NCI-H82 (cell line): ENCODE data around the gene PGBD5.

Experiments used
- DNase-seq: peaks from one replicate; lab custom pipeline; 2025; lab: John Stamatoyannopoulos, UW

The PGBD5 gene

GRCh38 chr1:230376296-230376695, 49.8 kb downstream of the PGBD5 start:
- no peak for DNase-seq

DNA sequence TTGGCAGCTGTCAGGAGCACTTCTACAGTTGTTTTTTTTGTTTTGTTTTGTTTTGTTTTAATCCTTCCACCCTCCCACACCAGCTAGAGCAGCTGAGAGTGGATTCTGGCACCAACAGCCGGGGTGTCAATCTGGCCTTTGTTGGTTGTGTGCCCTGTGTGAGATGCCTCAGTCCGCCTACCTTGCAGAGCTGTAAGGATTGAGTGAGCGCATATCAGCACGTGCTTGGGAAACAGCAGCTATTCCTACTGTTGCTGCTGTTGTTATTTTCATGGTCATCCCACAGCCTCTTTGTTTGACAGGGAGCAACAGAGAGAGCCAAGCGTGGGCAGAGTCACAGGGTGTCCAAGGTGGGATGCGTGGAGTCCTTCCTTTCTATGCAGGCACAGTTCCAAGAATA, 50.4 kb downstream of the PGBD5 start:
- DNase-seq = peak; percentile 19

- DNase-seq = no peak
Measured at GRCh38 chr1:230375147-230375546, 51.0 kb downstream of the PGBD5 start.

GRCh38 chr1:230371923-230372703, 54.0 kb downstream of the PGBD5 start:
- no peak for DNase-seq

DNA sequence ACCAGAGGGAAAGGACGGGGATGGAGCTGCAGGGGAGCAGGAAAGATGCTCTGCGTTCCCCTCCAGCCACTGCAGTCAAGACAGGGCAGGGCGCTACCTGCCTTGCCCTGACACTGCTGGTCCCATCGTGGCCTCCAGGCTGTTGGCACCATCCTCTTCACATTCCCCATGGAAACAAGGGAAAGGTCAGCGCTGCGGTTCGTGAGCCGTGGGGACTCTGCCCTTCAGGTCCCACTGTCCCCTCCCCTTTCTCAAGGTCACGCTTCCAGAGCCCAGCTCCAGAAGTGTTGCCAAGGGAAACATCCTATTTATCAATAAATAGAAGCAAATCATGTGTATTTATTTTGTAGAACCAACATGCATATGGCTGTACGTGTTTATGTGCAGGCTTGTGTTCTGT, 56.0 kb downstream of the PGBD5 start:
- DNase-seq = no peak

GRCh38 chr1:230368871-230369270, 57.3 kb downstream of the PGBD5 start:
- DNase-seq = no peak

DNA sequence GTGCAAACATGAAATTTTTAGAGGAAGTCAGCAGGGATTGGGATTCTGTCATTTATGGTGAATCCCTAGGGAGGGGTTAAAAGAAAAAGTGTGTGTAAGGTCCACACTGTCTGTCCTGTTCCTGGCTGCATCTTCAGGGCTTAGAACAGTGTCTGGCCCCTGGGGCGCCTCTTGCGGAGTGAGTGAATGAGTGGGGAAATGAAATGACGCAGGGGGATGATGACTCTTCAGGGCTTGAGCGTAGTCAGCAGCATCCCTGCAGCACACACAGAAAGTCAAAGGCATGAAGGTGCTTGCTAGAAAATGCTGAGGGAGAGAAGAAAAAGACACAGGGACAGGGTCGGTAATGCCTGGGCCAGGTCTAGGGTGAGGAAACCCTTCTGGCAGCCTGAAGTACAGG, 57.8 kb downstream of the PGBD5 start:
- no peak for DNase-seq

DNA sequence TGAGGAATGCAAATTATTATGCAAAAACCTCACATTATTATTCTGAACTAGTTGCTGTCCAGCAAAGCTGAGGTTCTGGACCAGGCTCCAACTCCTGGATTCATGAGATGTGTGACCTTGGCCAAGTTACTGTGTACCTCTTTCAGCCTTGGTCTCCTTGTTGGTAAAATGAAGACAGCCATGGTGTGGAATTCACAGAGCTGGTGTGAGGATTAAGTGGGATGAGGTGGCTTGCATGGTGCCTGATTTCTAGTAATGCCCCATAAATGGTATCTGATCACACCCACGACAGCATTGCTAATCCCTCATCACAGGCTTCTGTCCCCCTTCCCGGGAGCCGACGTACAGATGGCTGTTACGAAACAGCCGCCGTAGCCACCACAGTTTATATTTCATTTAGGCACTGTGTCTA, 59.6 kb downstream of the PGBD5 start:
- peak; percentile 90 for DNase-seq

DNA sequence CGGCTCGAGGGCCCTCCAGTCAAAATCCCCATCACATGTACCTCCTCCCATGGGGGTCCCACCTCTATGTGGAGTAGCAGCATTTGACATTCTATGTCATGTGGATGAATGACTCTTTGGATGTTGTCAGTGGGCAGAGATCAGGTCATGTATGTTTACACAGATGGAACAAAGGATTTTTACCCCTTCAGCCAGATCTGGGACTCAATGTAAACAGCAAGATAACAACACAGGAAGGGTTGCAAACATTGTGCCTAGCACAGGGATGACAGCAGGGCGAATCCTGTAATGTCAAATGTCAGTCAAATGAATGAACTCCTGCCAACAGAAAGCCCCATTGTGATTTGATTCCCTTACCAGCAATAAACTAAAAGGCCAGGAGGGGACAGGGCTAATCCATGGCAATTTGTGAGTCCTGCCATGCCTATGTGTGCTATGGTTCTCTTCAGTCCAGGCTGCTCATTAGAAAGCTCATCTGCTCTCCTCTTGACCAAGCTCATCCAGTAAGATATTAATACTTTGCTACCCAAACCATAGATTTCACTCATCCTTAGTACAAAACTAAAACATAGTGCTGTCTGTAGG, 60.3 kb downstream of the PGBD5 start:
- peak; percentile 73 for DNase-seq

DNA sequence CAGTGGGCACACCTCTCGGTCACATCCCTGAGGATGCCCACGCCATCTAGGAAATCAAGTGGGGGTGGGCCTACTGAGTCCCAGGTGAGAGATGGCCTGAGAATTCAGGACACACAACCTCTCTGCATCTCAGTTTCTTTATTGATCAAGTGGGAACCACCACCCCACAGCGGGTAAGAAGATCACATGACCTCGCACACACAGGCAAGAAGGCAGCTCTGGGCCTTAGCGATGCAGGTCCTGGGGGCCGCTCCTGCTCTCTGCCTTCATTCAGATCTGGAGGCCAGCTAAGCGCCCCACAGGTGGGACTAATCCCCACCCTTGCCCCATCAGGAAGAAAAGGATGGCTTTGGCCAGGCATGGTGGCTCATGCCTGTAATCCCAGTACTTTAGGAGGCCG, 63.2 kb downstream of the PGBD5 start:
- no peak for DNase-seq

- DNase-seq = no peak
Measured at GRCh38 chr1:230361941-230362340, 64.2 kb downstream of the PGBD5 start.

DNA sequence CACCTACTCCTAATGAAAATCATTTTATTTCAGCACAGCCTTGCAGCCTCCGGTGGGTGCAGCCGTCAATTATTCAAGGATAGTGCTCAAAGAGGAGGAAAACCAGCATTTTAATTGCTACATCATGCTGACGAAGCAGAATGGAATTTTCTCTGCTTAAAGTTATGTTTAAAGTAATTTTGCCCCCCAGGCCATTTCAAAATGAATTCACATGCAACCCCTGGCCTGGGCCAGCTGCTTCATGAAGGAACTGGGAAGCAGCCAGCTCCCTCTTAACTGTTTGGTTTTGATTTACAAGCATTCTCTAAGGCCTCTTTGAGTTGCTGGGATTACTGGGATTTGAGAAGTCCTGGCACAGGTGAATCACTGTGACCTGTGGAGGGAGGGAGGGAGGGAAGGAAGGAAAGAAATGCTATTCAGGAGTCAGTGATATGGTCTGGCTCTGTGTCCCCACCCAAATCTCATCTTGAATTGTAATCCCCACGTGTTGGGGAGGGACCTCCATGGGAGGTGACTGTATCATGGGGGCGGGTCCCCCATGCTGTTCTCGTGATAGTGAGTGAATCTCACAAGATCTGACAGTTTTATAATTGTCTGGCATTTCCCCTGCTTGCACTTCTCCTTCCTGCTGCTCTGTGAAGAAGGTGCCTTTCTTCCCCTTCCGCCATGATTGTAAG, 66.0 kb downstream of the PGBD5 start:
- no peak for DNase-seq

- DNase-seq = no peak
Measured at GRCh38 chr1:230356869-230357794, 69.0 kb downstream of the PGBD5 start.

DNA sequence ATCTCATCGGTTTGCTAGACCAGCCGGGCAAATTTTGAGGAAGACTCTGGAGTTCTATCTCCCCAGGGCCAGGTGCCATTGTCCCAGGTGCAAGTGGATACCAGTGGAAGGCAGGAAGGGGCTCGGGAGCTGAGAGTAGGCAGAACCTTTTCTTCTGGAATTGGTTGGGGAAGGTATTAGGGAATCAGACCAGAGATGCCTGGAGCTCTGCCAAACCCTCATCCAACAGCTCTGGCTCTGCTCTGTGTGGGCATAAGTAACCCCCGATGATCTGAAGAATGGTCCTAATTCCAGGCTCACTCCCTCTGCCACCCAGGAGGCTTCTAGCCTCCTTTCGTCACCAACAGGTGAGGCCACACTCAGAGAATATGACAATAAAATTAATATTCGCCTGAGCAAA, 69.9 kb downstream of the PGBD5 start:
- peak; percentile 19 for DNase-seq

DNA sequence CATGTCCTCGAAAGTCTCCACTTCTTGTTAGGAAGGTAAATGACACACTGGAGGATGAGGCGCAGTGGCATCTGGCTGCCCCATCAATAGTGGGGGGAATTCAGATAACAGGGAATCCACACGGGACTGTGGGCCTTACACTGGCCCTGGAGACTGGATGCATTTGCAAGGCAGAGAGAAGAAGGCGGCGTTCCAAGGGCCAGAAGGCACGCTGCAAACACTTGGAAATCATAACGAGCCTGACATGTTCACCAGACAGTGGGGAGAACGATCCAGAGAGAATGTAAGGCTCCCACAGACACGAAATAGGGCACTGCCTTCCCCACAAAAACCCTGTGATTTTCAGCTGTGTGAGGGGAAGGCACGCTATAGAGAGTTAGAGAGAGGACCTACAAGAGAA, 70.5 kb downstream of the PGBD5 start:
- no peak for DNase-seq

DNA sequence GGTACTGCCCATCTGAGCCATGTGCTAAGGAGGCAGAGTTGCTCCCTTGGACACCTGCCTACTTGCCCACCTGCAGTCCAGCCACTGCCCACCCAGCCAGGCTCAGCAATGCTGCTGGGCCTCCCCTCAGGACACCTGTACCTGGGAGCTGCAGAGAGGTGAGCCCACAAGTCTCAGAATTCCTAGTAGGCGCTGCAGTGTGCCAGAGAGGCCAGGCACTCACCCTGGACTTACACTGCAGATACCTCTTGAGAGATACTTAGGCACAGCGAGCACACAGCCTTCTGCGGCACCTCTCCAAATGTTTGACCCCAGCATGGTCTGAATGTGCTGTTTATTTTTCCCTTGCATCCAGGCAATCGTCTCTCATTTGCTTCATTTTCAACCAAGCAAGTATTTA, 71.0 kb downstream of the PGBD5 start:
- no peak for DNase-seq

DNA sequence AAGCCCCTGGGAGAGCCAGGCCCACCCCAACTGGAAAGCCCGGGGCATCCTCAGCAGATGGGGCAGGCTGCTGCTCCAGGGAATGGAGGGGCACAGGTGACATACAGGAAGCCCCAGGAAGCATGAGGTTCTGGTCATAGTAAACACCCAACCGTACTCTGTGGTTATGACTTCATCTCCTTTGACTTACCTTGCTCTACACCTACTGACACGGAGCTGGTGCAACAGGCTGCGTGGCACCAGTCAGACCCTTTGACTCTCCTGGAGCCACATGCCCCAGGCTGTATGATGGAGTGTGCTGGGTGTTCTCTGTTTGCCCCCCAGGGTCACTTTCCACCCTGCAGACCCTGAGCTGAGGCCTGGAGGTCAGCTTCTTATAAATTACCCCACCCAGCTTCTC, 72.1 kb downstream of the PGBD5 start:
- DNase-seq = no peak

GRCh38 chr1:230352537-230352936, 73.6 kb downstream of the PGBD5 start:
- DNase-seq = no peak

- DNase-seq = no peak
Measured at GRCh38 chr1:230351983-230352382, 74.1 kb downstream of the PGBD5 start.

DNA sequence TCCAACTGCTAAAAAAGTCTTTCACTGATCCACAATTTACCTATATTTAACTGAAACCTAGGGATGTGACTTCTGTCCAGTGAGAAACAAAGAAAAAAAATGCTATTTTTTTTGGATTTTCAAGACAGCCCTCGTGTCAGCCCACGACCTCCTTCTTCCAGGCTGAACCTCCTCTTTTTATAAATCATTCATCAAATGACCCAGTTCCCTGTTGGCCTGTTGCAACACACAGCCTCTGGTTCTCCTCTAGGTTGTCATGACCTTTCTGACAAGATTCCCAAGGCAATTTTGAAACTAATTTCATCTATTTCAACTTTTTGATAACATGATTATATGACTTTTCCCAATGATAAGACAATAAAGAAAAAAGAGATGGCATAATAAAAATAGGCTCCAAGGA, 74.6 kb downstream of the PGBD5 start:
- DNase-seq = no peak

- DNase-seq = no peak
Measured at GRCh38 chr1:230350208-230350921, 75.8 kb downstream of the PGBD5 start.

DNA sequence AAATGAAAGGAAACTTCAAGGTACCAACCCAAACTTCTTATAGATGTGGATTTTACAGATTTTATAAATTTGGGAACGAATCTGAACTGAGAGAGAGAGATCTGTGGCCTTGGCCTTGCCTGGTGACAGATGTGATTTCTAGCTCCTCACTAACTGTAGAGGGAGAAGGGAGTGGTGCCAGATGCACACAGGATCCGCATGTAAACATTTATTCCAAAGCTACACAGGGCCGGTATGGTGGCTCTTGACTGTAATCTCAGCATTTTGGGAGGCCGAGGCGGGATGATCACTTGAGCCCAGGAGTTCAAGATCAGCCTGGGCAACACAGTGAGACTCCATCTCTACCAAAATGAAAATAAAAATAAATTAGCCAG, 77.1 kb downstream of the PGBD5 start:
- DNase-seq = no peak
